ENCODE results near the gene GLI2.

GRCh38 chr2:120722246-120722567, 13.5 kb upstream of the GLI2 start:
- TF ChIP-seq, protein P1, sequence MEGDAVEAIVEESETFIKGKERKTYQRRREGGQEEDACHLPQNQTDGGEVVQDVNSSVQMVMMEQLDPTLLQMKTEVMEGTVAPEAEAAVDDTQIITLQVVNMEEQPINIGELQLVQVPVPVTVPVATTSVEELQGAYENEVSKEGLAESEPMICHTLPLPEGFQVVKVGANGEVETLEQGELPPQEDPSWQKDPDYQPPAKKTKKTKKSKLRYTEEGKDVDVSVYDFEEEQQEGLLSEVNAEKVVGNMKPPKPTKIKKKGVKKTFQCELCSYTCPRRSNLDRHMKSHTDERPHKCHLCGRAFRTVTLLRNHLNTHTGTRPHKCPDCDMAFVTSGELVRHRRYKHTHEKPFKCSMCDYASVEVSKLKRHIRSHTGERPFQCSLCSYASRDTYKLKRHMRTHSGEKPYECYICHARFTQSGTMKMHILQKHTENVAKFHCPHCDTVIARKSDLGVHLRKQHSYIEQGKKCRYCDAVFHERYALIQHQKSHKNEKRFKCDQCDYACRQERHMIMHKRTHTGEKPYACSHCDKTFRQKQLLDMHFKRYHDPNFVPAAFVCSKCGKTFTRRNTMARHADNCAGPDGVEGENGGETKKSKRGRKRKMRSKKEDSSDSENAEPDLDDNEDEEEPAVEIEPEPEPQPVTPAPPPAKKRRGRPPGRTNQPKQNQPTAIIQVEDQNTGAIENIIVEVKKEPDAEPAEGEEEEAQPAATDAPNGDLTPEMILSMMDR (conservative IDR thresholded peaks at IDR 0.05): no peak
- TF ChIP-seq EZH2 (IDR thresholded peaks at IDR 0.05; ENCODE audit: low read depth): no peak

Data from PC-9 (cell line).